CD4-positive, alpha-beta T cell treated with Interleukin-6 at 100 ng/mL for 8 hours (primary cell): ENCODE data around the gene TSPAN9.

ENCODE experiments used
- DNase-seq: peaks from one replicate; pipeline ENCODE4 v3.0.0-alpha.2; 2020; ENCODE audit warnings: mixed read lengths, low spot score

TSPAN9 gene

DNA sequence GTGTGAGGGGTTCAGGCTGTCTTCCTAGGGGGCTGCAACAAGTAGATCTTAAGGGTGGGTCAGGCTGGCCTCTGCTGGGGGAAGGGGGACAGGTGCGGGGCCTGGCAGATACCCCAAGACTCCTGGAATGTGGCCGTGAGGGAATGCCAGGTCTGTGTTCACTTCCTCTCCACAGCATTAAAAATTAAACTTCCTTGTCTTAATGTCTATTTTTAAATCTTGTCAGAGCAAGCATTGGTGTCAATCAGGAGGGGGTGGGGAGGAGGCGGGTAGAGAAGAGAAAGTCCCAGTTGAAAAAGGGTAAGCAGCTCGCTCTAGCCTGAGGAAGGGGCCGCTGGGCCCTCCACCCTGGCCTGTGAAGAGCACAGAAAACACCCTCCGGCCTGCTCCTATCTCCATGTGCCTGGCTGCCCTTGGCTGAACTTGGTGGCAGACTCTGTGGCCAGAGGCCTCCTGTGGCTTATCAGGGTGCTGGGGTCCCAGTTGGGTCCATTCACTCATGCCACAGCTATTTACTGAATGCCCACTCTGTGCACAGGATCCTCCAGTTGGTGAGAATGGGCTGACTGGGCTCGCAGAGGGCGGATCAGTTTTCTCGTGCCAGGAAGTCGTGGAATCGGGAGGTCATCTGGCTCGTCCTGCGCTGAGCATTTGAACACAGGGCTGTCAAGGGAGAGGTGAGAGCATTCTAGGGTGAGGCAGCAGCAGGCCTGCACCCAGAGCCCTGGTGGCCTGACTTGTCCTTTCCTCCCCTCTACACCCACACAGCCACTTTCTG is 128.8 kb downstream of the TSPAN9 start:
- DNase-seq, result no peak

DNA sequence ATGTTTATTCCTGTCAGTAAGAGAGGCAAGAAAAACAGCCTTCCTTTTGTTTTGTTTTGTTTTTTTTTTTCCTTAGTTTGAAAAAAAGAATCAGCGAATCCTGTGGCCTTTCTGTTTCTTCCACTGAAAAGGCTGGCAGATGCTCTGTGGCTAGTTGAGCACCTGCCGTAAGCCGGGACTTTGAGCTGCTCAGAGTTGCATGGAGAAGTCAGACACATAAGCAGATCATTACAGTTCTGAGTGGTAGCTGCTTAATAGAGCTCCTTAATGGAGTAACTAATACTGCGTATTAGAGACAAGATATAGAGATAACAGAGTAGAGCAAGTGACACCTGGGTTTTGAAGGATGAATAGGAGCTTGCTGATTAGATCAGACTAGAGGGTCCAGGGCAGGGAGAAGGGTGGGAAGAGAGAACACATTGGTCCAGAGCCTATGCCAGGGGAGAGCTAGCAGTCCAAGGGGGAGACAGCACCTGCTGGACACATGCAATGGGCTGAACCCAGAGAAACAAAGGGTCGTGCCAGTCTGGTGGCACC is 129.4 kb downstream of the TSPAN9 start:
- no peak for DNase-seq

- no peak for DNase-seq
These were observed 130.0 kb downstream of the TSPAN9 start for GRCh38 chr12:3207175-3207574.

GRCh38 chr12:3207858-3208257 is 130.7 kb downstream of the TSPAN9 start:
- no peak for DNase-seq

DNA sequence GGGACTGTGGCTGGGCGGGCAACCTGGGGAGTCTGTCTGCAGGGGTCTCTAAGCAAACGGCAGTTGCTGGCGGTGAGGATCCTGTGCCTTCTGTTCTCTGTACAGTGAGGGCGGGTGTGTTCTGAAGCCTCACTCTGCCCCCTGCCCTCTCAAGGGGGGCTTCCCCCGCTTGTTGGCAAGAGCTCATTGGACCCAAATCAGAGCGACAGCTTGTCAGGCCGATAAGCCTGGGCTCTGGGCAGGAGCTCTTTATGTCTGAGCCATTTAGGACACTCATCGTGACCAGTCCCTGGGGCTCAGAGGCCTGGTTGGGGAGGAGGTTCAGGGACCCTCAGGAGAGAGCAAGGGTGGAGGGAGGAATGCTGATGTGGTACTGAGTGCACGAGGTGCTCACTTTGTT is 136.0 kb downstream of the TSPAN9 start:
- no peak for DNase-seq

DNA sequence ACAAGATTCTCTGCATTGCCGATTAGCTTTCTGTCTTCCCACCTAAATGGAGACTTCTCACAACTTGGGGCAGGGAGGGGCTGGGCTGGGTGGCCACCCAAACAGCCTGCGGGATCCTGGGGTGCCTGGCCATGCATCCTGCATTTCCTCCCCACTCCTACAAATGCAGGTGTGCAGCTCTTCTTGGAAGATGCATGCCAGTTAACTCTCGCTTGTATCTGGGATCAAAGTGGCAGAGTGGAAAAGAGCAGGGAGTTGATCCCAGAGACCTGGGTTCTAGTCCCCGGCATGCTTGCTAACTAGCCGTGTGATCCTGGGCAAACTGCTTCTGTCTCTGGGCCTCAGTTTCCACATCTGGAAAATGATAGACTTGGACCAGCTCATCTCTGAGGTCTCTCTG is 136.6 kb downstream of the TSPAN9 start:
- no peak for DNase-seq

DNA sequence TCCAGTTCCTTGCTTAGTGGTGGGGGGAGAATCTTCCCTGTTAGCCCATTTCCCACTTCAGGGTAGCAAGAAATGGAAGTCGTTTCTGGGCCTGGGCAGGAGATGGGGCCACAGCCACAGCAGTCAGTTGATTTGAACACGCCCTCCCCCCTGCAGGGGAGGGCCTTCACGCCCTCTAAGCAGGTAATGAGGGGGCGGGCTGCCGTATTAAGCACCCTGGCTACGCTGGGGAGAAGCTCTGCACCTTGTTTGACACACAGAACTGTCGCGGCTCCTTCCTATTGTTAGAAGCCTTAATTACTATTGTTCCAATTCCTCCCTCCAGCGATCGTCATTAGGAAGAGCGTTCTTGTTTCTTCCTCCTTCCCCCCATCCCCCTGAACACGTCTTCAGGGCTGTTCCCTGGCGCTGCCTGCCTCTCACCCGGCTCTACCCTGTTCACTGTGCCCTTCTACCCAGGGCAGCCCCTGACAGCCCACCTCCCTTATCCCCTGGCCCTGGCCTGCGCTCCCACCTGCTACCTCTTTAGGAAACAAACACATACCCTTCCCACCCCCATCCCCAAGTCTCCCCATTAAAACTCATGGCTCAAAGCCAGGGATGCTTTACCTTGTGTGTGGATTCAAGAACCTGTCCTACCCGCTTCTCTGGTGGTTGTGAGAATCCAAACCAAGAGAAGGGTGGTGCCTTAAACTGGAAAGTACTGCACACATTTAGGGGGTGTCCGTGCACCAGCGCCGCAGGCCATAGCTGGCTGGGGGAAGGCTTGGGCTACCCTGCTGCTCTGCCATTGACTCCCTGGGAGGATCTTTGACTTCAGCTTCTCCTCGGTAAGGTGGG is 137.6 kb downstream of the TSPAN9 start:
- no peak for DNase-seq

GRCh38 chr12:3215410-3215975 is 138.3 kb downstream of the TSPAN9 start:
- DNase-seq, result no peak

DNA sequence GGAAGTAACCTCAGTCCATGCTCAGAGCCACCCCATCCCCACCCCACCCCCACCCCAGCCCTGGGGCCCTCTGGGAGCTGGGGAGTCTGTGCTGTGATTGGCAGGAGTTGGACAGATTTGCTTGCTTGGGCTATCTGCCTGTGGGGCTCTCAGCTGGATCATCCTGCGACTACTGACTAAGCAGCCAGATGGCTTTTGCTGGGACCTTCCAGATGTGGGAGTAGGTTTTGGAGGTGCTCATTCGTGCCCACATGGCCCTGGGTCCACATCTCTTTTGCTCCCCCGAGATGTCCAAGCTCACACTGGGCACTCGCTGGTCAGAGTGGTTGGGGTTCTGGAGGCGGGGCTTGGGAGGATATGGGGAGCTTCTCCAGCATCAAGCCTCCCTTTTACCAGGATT is 138.9 kb downstream of the TSPAN9 start:
- no peak for DNase-seq

GRCh38 chr12:3216726-3217682 is 139.8 kb downstream of the TSPAN9 start:
- DNase-seq, result no peak

- DNase-seq, result no peak
These were observed 140.5 kb downstream of the TSPAN9 start for GRCh38 chr12:3217683-3218079.

- no peak for DNase-seq
These were observed 141.3 kb downstream of the TSPAN9 start for GRCh38 chr12:3218228-3219171.

GRCh38 chr12:3219233-3219632 is 142.1 kb downstream of the TSPAN9 start:
- no peak for DNase-seq

- no peak for DNase-seq
These were observed 143.5 kb downstream of the TSPAN9 start for GRCh38 chr12:3220382-3221321.

DNA sequence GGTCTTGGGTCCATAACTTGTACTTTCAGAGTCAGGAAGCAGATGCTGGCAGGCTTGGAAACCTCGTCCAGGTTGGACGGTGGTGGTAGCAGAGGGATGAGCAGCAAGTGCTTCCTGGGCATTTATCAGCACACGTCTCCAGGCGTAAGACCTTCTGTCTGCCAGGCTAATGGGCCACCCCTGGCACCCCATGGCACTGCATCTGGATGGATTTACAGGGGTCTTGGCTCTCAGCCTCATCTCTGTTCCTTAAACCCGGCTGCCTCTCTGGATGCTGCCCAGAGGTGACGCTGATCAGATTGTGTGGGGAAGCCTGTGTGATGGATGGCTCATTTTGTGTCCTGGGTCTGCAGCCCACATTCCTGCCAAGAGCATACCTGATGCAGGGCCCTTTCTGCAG is 145.1 kb downstream of the TSPAN9 start:
- no peak for DNase-seq

DNA sequence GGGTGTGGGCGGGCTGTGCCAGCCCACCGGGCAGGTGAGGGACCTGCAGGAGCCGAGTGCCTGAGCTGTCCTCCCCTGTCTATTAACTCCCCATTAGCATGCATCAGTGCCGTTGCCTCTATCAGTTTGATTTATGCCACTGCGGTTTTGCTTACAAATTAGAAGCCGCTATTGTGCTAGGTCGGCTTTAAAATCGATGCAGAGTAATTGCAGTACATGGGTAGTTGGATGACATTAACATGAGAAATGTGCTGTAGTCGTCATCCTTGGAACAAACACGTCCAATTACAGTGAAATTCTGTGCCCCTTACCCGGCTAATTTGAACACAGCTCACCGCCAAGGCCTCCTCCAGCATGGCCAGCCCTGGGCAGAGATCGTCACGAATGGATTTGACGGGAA is 145.8 kb downstream of the TSPAN9 start:
- no peak for DNase-seq

DNA sequence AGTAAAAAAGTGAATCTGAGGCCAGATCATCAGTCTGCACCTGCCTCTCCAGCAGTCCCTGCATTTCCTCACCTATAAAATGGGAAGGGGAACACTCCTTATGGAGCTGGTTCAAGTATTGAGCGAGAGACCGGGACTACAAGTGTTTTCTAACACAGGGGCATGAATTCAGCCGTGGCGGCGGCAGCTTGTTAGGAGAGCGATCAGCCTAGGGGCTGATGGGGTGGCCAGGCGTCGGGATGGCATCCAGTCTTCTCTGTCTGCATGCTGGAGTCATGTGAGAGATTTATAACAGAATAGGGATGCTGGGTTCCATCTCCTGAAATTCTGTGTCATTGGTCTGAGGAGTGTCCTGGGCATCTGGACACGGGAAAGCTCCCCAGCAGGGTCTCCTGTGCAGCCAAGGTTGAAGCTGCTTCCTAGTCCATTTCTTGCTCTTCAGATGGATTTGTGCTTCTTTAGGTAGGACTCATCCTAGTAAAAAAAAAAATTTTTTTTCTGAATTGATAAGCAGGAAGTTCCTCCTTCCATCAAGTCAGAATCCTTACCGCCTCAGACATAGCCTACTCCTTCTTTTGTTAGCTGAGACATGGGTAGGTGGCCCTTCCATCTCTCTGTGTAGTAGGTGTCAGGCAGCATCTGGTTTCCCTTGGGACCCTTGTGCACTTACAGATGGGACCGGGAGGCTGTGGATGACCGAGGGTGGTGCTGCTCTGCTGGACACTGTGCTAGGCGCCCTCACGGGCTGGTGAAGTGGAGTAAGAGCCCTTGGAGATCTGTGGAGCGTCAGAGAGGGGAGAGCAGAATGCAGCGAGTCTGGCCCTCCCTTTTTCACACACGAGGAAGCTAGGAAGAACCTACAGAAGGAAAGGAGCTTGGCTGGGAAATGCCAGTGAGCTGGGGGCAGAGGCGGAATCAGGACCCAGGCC is 146.7 kb downstream of the TSPAN9 start:
- no peak for DNase-seq

DNA sequence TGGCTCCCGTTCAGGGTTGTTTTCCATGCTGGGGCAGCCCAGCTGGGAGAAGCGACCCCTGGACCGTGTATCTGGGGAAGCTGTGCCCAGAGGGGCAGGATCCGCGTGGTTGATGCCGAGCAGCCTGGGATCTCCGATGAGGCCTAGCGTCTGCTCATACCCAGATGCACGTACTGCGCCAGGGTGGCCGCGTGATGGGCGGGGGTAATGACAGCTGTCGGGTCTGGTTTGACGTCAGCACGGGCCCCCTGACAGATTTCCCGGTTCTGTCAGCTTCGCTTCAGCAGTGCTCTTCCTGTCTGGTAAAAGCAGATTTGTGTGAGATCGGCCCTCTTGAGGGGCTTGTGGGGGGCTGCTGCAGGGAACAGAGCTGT is 147.3 kb downstream of the TSPAN9 start:
- DNase-seq, result no peak
